Endothelial cell (in vitro differentiated cells): ENCODE measurements around the gene SCFD2. TPM values are rescaled to one million over a fixed set of nuclear protein-coding genes. Genes with fewer than 3 reads are reported as not detected.

Experiments used
- DNase-seq: peaks from one replicate; pipeline ENCODE4 v3.0.0; 2021; ENCODE audit warnings: low spot score
- H3K27ac Mint-ChIP-seq: one replicate; pipeline ENCODE4 v1.8.0; 2021; ENCODE audit warnings: mixed read lengths, inconsistent platforms; ENCODE audit not compliant: unreplicated experiment
- H3K27me3 Mint-ChIP-seq: one replicate; pipeline ENCODE4 v1.8.0; 2021; ENCODE audit warnings: mild to moderate bottlenecking, moderate library complexity, mixed read lengths, inconsistent platforms; ENCODE audit not compliant: unreplicated experiment
- H3K36me3 Mint-ChIP-seq: one replicate; pipeline ENCODE4 v1.8.0; 2021; ENCODE audit warnings: mild to moderate bottlenecking, low read depth, mixed read lengths, inconsistent platforms; ENCODE audit not compliant: unreplicated experiment
- H3K4me1 Mint-ChIP-seq: one replicate; pipeline ENCODE4 v1.8.0; 2021; ENCODE audit warnings: mild to moderate bottlenecking, mixed read lengths, inconsistent platforms; ENCODE audit not compliant: unreplicated experiment
- H3K4me3 Mint-ChIP-seq: one replicate; pipeline ENCODE4 v1.8.0; 2021; ENCODE audit warnings: mild to moderate bottlenecking, mixed read lengths, inconsistent platforms; ENCODE audit not compliant: unreplicated experiment
- H3K9me3 Mint-ChIP-seq: one replicate; pipeline ENCODE4 v1.8.0; 2021; ENCODE audit warnings: mixed read lengths, inconsistent platforms; ENCODE audit not compliant: unreplicated experiment
- total RNA-seq: library from RNA; stranded (reverse); fragmentation: NEBNext Ultra II Directional; extraction: Animal tissue kit (Norgen Biotek cat#: 25700); gene quantifications from one replicate; pipeline ENCODE4 v1.2.1, GENCODE V29; 2021; ENCODE audit not compliant: unreplicated experiment
- TF ChIP-seq, protein P1 (sequence below): fragments of 200-600 bp; sonication (generic); IDR thresholded peaks from one replicate; pipeline ENCODE4 v1.5.0; 2021; ENCODE audit warnings: antibody characterized with exemption; ENCODE audit not compliant: unreplicated experiment

Gene SCFD2
- total RNA-seq, 1 donor from 2014 or later: 13.6 TPM

DNA sequence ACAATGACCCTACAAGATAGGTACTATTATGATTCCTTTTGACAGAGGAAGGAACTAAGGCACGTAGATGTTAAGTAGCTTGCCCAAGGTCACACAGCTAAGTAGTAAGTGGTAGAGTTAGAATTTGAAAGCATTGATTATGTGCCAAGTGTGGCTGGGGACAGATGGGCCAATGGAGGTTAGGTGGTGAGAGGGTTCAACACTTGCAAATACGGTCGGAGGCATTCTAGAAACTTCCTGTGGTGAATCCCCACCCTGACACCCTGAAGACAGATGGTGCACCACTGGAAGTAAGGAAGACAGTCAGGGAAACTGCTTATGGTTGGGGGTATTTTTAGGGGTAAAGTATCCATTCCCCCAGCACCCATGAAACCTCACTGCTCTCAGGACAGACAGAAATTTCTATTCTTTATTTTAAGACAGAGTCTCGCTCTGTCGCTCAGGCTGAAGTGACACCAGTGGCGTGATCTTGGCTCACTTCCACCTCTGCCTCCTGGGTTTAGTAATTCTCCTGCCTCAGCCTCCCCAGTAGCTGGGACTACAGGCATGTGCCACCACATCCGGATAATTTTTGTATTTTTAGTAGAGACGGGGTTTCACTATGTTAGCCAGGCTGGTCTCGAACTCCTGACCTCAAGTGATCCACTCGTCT, 361.2 kb downstream of the SCFD2 start:
- no peak overlapping the region for H3K4me3 Mint-ChIP-seq

DNA sequence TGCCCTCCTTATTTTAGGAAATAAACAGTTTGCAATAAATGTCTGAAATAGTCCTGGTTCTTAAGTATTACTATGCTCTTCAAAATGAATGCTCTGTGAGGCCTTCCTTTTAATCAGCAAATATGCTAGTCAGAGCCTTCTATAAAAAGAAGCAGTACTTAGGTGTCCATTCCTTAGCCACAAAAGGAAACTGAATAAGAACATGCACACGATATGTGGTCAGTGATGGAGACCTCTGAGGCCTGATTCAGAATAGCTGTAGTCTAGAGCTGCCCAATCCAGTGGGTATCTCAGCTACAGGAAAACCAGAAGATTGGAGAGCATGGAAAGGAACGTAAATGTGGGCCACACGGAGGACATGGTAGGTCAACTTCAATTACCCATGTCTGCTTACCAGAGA, 361.9 kb downstream of the SCFD2 start:
- Mint-ChIP-seq H3K27me3 (no peaks in the 10 kb centered on the region), H3K4me3 (no peak overlapping the region), H3K36me3 (no peaks in the 10 kb centered on the region), H3K4me1 (peaks cover 3% of the 10 kb centered on the region), H3K9me3 (peaks cover 4% of the 10 kb centered on the region), H3K27ac (no peak overlapping the region)
- TF ChIP-seq, protein P1, sequence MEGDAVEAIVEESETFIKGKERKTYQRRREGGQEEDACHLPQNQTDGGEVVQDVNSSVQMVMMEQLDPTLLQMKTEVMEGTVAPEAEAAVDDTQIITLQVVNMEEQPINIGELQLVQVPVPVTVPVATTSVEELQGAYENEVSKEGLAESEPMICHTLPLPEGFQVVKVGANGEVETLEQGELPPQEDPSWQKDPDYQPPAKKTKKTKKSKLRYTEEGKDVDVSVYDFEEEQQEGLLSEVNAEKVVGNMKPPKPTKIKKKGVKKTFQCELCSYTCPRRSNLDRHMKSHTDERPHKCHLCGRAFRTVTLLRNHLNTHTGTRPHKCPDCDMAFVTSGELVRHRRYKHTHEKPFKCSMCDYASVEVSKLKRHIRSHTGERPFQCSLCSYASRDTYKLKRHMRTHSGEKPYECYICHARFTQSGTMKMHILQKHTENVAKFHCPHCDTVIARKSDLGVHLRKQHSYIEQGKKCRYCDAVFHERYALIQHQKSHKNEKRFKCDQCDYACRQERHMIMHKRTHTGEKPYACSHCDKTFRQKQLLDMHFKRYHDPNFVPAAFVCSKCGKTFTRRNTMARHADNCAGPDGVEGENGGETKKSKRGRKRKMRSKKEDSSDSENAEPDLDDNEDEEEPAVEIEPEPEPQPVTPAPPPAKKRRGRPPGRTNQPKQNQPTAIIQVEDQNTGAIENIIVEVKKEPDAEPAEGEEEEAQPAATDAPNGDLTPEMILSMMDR: no peak
- DNase-seq: no peak

More for the DNA sequence above, 361.2 kb downstream of the SCFD2 start:
- no peaks in the 10 kb centered on the region for H3K27me3 Mint-ChIP-seq
- H3K27ac Mint-ChIP-seq: no peak overlapping the region
- peaks cover 3% of the 10 kb centered on the region for H3K4me1 Mint-ChIP-seq
- no peaks in the 10 kb centered on the region for H3K36me3 Mint-ChIP-seq
- DNase-seq: no peak
- peaks cover 4% of the 10 kb centered on the region for H3K9me3 Mint-ChIP-seq
- TF ChIP-seq, protein P1: no peak

DNA sequence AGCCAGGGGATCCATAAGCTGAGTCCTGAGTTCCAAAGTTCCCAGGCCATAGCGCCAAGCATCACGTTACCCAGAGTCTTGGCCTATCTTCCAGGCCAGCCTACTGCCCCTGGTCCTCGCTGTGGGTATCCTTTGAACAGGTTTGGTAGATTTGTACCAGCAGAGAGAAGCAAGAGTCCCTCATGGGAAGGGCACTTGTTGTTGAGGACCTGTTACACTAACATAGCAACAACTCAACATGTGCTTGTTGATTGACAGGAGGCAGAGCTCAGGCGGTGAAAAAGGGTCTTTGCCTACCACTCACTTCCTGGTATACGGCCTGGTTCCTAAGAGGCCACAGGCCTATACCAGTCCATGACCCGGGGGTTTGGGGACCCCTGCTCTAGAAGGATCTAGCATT, 365.3 kb downstream of the SCFD2 start:
- Mint-ChIP-seq H3K4me3 (no peak overlapping the region), H3K36me3 (no peaks in the 10 kb centered on the region), H3K9me3 (no peaks in the 10 kb centered on the region), H3K27me3 (peaks cover 4% of the 10 kb centered on the region), H3K4me1 (no peaks in the 10 kb centered on the region), H3K27ac (no peak overlapping the region)
- TF ChIP-seq, protein P1: no peak
- DNase-seq: no peak

DNA sequence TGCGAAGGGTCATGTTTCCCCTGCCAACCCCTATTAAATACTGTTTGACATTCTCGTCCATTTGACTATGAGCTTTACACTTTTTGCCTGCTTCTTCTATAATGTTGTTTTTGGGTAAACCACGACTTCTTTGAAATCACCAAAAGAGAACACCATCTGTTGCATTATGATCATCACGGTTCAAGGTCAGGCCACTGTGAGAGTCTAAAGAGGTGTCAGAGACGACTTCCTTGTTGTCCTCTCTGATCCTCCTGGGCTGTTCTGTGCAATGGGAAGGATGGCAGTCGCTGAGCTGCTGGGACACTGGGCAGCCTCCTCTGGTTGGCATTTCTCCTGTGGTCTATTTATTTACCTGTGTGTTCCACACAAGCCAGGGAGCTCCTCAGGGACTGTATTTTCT, 366.2 kb downstream of the SCFD2 start:
- Mint-ChIP-seq H3K36me3 (no peaks in the 10 kb centered on the region), H3K27me3 (peaks cover 4% of the 10 kb centered on the region), H3K4me1 (no peaks in the 10 kb centered on the region), H3K27ac (no peak overlapping the region), H3K4me3 (no peak overlapping the region), H3K9me3 (no peaks in the 10 kb centered on the region)
- TF ChIP-seq, protein P1: no peak
- DNase-seq: no peak

DNA sequence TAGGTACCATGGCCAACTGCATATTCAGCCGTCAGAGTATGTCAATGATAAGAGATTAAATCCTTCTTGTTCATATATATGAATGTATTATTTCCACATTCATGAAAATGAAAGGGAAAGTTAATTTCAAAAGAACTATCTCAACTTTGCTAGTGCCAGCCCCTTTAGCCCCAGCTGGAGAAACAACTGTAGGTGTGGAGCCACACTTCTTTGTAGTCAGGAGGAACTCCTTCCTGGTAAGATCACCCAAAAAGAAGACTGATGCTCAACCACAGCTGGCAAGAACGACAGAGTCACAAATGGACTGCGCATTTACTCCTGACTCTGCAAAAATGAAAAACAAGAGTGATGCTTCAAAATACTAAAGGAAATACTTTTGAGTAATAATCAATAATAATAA, 367.4 kb downstream of the SCFD2 start:
- Mint-ChIP-seq H3K9me3 (no peaks in the 10 kb centered on the region), H3K27me3 (peaks cover 4% of the 10 kb centered on the region), H3K4me1 (no peaks in the 10 kb centered on the region), H3K36me3 (no peaks in the 10 kb centered on the region), H3K27ac (no peak overlapping the region), H3K4me3 (no peak overlapping the region)
- no peak for DNase-seq
- TF ChIP-seq, protein P1: no peak
